Testis (tissue), 2 donors: ENCODE results near the gene ZNF587.
"Not testable (repeated sequence)": the region's sequence is repeated elsewhere in the genome, so short reads cannot be mapped to it uniquely, and the experiment has no call there.

Experiments used
- CTCF ChIP-seq, 3 experiments: fragments of 450-650 bp in 2 of 3; fragments of 200-600 bp in 1 of 3; sonication (generic) in 1 of 3; IDR thresholded peaks; one replicate each; pipeline ENCODE4 v1.5.1; 2016 to 2019; ENCODE audit warnings: antibody characterized with exemption in 3 of 3, mild to moderate bottlenecking in 2 of 3, moderate library complexity in 1 of 3
- POLR2A ChIP-seq: fragments of 450-650 bp; IDR thresholded peaks from one replicate; pipeline ENCODE4 v1.6.1; 2017; ENCODE audit warnings: antibody characterized with exemption, mild to moderate bottlenecking, moderate library complexity

- TF ChIP-seq CTCF (IDR thresholded peaks at IDR 0.05); POLR2A: not testable (repeated sequence)
Measured at GRCh38 chr19:57823608-57824007, 26.1 kb upstream of the ZNF587 start.
